NCI-H748 (cell line): Measurements from ENCODE around the gene SPOUT1.

ENCODE experiments used
- DNase-seq: peaks from one replicate; lab custom pipeline; 2025; ENCODE audit not compliant: unreplicated experiment; lab: John Stamatoyannopoulos, UW

Gene SPOUT1

GRCh38 chr9:128836509-128837145, 7.0 kb upstream of the SPOUT1 start:
- no peak for DNase-seq

- no peak for DNase-seq
These were observed 5.9 kb upstream of the SPOUT1 start for GRCh38 chr9:128835246-128836210.

- no peak for DNase-seq
These were observed 4.1 kb upstream of the SPOUT1 start for GRCh38 chr9:128833696-128834095.

- DNase-seq = no peak
These were observed 708 bp downstream of the SPOUT1 start for GRCh38 chr9:128828719-128829452.

- DNase-seq = no peak
These were observed 1.3 kb downstream of the SPOUT1 start for GRCh38 chr9:128828267-128828666.

- DNase-seq = no peak
These were observed 3.5 kb downstream of the SPOUT1 start for GRCh38 chr9:128825923-128826700.

GRCh38 chr9:128824911-128825310, 4.7 kb downstream of the SPOUT1 start:
- no peak for DNase-seq

- no peak for DNase-seq
These were observed 5.6 kb downstream of the SPOUT1 start for GRCh38 chr9:128823903-128824406.

- DNase-seq = no peak
These were observed 6.2 kb downstream of the SPOUT1 start for GRCh38 chr9:128823362-128823902.

GRCh38 chr9:128822407-128823042, 7.1 kb downstream of the SPOUT1 start:
- DNase-seq = no peak

- DNase-seq = no peak
These were observed 7.8 kb downstream of the SPOUT1 start for GRCh38 chr9:128821584-128822406.

GRCh38 chr9:128820665-128821583, 8.7 kb downstream of the SPOUT1 start:
- DNase-seq = no peak

- peak; percentile 78 for DNase-seq
These were observed 9.6 kb downstream of the SPOUT1 start for GRCh38 chr9:128819716-128820664.

- peak; percentile 63 for DNase-seq
These were observed 10.5 kb downstream of the SPOUT1 start for GRCh38 chr9:128818839-128819715.

- DNase-seq = peak; percentile 99
These were observed 11.3 kb downstream of the SPOUT1 start, which contains the start of gene ENDOG for GRCh38 chr9:128818099-128818838. ENDOG (plus strand) TSS chr9:128818500; CDS start chr9:128818685, 185 bp downstream.
